Smooth muscle cell of bladder (primary cell): Measurements from ENCODE around the gene CKLF. TPM values are rescaled to one million over a fixed set of nuclear protein-coding genes. Genes with fewer than 3 reads are reported as not detected.

ENCODE experiments used
- total RNA-seq: library from RNA; depleted of rRNA; stranded (reverse); fragments of >200 nt; gene quantifications from 2 replicates; pipeline ENCODE4 v1.2.3, GENCODE V29; 2014

The CKLF gene
- total RNA-seq, result 33.4 and 41.8 TPM in 2 replicates

DNA sequence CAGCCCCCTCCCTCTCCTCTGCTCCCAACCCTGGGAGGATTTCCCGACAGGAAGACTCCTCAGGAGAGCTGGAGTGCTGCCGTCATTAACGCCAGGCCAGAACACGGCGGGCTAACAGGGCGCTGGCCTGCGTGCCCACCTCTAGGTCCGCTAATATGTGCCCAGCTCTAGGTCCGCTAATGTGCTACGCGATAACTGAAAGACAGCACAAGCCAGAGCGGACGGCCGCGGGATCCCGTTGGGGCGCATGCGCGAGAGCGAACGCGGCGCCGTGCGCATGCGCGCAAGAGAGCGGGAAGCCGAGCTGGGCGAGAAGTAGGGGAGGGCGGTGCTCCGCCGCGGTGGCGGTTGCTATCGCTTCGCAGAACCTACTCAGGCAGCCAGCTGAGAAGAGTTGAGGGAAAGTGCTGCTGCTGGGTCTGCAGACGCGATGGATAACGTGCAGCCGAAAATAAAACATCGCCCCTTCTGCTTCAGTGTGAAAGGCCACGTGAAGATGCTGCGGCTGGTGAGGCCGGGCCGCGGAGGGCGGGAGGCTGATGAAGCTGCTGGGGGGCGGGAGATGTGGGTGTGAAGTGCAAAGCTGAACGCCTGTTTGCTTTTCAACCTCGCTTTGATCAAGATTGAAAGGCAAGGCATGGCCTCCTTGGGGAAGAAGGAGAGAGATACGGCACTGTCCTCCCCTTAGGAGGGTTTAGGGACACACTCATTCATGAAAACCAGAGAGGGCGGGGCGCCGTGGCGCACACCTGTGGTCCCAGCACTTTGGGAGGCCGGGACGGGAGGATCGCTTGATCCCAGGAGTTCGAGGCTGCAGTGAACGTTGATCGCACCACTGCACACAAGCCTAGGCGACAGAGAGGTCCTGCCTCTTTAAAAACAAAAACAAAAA, at the start of gene CKLF:
CKLF (plus strand) TSS at position 291 of the 892 bp plus-strand sequence; CDS start at position 431, 140 bp downstream.

DNA sequence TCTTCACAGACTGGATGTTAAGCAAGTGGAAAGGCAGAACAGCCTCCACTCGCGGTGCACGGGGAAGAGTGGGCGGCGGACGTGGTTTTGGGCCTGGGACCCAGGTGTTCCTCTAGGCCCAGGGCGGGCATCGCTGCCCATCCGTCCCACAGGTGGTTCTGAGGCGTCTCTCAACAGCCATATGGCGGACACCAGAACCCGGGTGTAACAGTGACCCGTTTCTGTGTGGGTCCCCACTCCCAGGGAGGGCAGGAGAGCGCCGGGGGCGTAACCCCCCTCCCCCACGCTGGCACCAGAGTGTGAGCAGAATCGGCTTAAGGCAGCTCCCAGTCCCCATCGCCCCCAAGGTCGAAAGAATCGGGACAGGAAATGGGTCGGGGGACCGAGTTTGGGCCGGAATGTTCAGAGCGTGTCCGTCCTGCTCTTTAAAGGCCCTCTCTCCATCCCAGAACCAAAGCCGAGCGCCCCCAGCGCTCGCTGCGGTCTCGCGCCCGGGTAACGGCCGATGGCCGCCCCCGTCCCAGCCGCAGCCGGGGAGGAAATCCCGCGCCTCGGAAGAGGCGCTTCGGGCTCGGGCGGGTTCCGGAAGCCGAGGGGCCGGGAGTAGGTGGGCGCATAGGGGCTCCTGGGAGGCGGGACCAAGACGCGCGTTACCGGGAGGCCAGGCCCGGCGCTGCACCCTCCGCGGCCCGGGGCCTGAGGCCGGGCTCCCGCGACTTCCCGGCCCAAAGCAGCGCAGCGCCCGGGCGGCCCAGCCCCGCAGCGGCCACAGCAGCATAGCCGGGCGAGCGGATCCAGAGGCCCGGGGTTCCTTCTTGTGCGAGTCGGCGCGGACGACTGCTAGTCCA, 2.9 kb upstream of the CKLF start, which contains the start of gene TK2:
TK2 (minus strand) TSS at position 839 of the 848 bp plus-strand sequence; CDS start at position 778, 61 bp downstream.

GRCh38 chr16:66566051-66566901, 13.9 kb downstream of the CKLF start, which contains the start of gene CMTM1:
Gene CMTM1, plus strand, starts transcription at chr16:66566439. Its CDS starts 75 bp downstream, at chr16:66566514.

DNA sequence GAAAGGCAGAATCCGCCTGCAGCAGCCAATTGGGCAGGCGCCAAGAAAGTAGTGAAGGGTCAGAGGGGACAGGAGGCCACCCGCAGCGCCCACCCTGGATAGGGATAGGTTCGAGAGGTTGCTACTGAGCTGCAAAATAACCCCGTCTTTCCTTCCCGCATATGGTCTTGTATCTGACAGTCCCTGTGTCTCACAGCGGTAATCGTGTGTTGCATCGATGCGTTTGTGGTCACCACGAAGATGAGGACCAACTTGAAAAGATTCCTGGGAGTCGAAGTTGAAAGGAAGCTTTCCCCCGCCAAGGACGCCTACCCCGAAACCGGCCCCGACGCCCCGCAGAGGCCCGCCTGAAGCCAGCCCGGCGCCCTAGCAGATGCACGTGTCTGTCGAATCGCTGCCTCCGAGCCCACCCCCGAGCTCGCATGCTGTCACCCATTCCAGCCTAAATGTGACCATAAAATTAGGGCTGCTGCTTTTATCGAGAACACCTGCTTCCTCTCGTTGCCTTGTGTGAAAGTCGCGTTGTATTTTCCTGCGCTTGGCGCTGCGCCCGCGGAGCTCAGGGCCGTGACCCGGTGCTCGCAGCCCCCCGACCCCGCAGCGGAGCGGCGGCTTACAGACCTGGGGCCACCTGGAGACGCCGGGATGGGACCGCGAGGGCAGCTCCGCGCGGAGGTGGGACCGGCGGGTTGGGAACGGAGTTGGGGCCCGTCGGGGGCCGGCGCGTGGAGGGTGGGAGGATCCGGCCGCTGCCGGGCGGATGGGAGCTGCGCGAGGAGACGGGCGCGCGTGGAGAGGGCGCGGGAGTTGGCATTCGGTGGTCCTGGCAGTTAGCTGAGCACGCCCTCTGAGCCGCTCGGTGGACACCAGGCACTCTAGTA, 26.5 kb downstream of the CKLF start, which contains the start of gene CMTM2:
CMTM2 (plus strand) TSS at position 813 of the 881 bp plus-strand sequence. CDS start 145 bp downstream, outside the sequence.

DNA sequence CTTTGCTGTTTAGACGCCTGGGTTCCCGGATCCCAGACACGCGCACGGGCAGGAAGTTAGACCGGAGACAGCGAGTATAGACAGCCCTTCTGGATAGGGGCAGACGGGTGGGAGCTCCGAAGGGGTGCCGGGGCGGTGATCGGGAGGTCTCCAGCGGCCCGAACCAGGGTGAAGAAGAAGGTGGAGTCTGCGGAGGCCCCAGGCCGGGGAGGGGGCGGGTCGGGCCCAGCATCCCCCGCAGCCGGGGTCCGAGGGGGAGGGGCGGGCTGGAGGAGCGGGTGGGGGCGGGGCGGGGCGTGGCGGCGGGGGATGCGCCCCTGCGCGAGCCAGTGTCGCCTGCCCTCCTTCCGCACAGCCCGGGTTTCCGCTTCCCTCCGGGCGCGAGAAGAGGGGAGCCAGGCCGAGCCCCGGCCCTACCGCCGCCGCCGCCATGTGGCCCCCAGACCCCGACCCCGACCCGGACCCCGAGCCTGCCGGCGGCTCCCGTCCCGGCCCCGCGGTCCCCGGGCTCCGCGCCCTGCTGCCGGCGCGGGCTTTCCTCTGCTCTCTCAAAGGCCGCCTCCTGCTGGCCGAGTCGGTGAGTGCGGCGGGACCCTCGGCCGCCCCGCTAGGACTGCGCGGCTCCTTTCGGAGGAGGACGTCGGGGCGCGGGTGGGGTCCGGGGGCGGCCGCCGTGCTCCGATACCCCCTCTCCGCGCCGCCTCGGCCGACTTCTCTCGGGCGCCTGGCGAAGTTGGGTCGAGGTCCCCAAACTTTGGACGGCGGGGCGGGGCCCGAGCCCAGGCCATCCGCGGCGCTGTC, 52.2 kb downstream of the CKLF start, which contains the start of gene CMTM3:
CMTM3 (plus strand) TSS at position 329 of the 801 bp plus-strand sequence; CDS start at position 431, 102 bp downstream.

Other genes with a start within 250 kb of the CKLF start
- gene CDH5, start 185.9 kb upstream of the CKLF start, total RNA-seq, result under 0.01 and 0.83 TPM in 2 replicates
- gene BEAN1, start 125.3 kb upstream of the CKLF start, total RNA-seq, result not detected in 2 replicates
- gene TK2, start 2.5 kb upstream of the CKLF start, total RNA-seq, result 48.8 and 78.9 TPM in 2 replicates
- 1.3 and 1.8 TPM in 2 replicates for gene CMTM1, start 13.9 kb downstream of the CKLF start, total RNA-seq
- not detected in 2 replicates for gene CMTM2, start 26.9 kb downstream of the CKLF start, total RNA-seq
- 7.8 and 9.4 TPM in 2 replicates for gene CMTM3, start 52.1 kb downstream of the CKLF start, total RNA-seq
- 12.9 and 15.9 TPM in 2 replicates for gene CMTM4, start 144.2 kb downstream of the CKLF start, total RNA-seq
- gene DYNC1LI2, start 199.0 kb downstream of the CKLF start, total RNA-seq, result 104 and 122 TPM in 2 replicates
- gene TERB1, start 249.0 kb downstream of the CKLF start, total RNA-seq, result under 0.01 and 0.09 TPM in 2 replicates